IgD-negative memory B cell (primary cell): ENCODE data around the gene RBM23. TPM values are rescaled to one million over a fixed set of nuclear protein-coding genes. Genes with fewer than 3 reads are reported as not detected.
A peak's percentile ranks its signal among the peaks of the same experiment; 100 is the strongest.
"Not testable (repeated sequence)": the region's sequence is repeated elsewhere in the genome, so short reads cannot be mapped to it uniquely, and the experiment has no call there.

Source experiments
- H3K27ac Mint-ChIP-seq, 3 donors: one replicate each; pipeline ENCODE4 v1.8.0; 2020 to 2022; ENCODE audit warnings: mild to moderate bottlenecking in 3 of 3, mixed read lengths in 3 of 3, moderate library complexity in 1 of 3
- H3K27me3 Mint-ChIP-seq: one replicate; pipeline ENCODE4 v1.8.0; 2021; ENCODE audit warnings: mixed read lengths
- H3K36me3 Mint-ChIP-seq: one replicate; pipeline ENCODE4 v1.8.0; 2020; ENCODE audit warnings: mild to moderate bottlenecking, mixed read lengths
- H3K4me1 Mint-ChIP-seq, 3 donors: one replicate each; pipeline ENCODE4 v1.8.0; 2020 to 2022; ENCODE audit warnings: mixed read lengths in 3 of 3, mild to moderate bottlenecking in 1 of 3
- H3K4me3 Mint-ChIP-seq, 4 donors: one replicate each; pipeline ENCODE4 v1.8.0; 2020 to 2022; ENCODE audit warnings: mild to moderate bottlenecking in 4 of 4, mixed read lengths in 4 of 4, moderate library complexity in 3 of 4
- H3K9me3 Mint-ChIP-seq, 3 donors: one replicate each; pipeline ENCODE4 v1.8.0; 2020 to 2021; ENCODE audit warnings: mixed read lengths in 3 of 3, mild to moderate bottlenecking in 1 of 3
- polyA plus RNA-seq: library from polyadenylated mRNA; unstranded; fragments of 300-500 nt; fragmentation: Illumina TruSeq; gene quantifications from one replicate; pipeline ENCODE4 v1.2.3, GENCODE V29; 2021

Gene RBM23
- polyA plus RNA-seq, 1 donor from 2014 or later, result 49.7 TPM

- H3K4me3 Mint-ChIP-seq, H3K9me3 Mint-ChIP-seq, H3K4me1 Mint-ChIP-seq, H3K27ac Mint-ChIP-seq, H3K27me3 Mint-ChIP-seq, H3K36me3 Mint-ChIP-seq: not testable (repeated sequence)
Observed at GRCh38 chr14:22852178-22852577, 66.8 kb downstream of the RBM23 start.

GRCh38 chr14:22850944-22851764 is 67.8 kb downstream of the RBM23 start:
- Mint-ChIP-seq H3K4me3 (no peak overlapping the region), H3K4me1 (peaks cover 0 to 6% (median 5%) of the 10 kb centered on the region in 3 donors), H3K36me3 (peaks cover 1% of the 10 kb centered on the region), H3K27me3 (peaks cover 2% of the 10 kb centered on the region), H3K9me3 (no peaks in the 10 kb centered on the region), H3K27ac (no peak overlapping the region)

- Mint-ChIP-seq H3K27me3 (peaks cover 7% of the 10 kb centered on the region), H3K9me3 (no peaks in the 10 kb centered on the region), H3K4me3 (no peak overlapping the region), H3K4me1 (peaks cover 0 to 6% (median 5%) of the 10 kb centered on the region in 3 donors), H3K27ac (no peak overlapping the region), H3K36me3 (peaks cover 1% of the 10 kb centered on the region)
Observed at GRCh38 chr14:22849212-22849819, 69.6 kb downstream of the RBM23 start.

GRCh38 chr14:22848351-22849164 is 70.4 kb downstream of the RBM23 start:
- Mint-ChIP-seq H3K27ac (no peak overlapping the region), H3K27me3 (peaks cover 9% of the 10 kb centered on the region), H3K4me3 (no peak overlapping the region), H3K9me3 (no peaks in the 10 kb centered on the region), H3K4me1 (peaks cover 0 to 6% (median 5%) of the 10 kb centered on the region in 3 donors), H3K36me3 (peaks cover 1% of the 10 kb centered on the region)

GRCh38 chr14:22847661-22848341 is 71.1 kb downstream of the RBM23 start:
- no peaks in the 10 kb centered on the region for H3K36me3 Mint-ChIP-seq
- peaks cover 9% of the 10 kb centered on the region for H3K27me3 Mint-ChIP-seq
- no peak overlapping the region for H3K4me3 Mint-ChIP-seq
- no peak overlapping the region for H3K27ac Mint-ChIP-seq
- H3K9me3 Mint-ChIP-seq, result no peaks in the 10 kb centered on the region
- H3K4me1 Mint-ChIP-seq, result peaks cover 0 to 2% (median 2%) of the 10 kb centered on the region in 3 donors

- no peaks in the 10 kb centered on the region for H3K9me3 Mint-ChIP-seq
- no peak overlapping the region for H3K4me3 Mint-ChIP-seq
- no peaks in the 10 kb centered on the region for H3K36me3 Mint-ChIP-seq
- peaks cover 0 to 2% (median 0%) of the 10 kb centered on the region in 3 donors for H3K4me1 Mint-ChIP-seq
- H3K27me3 Mint-ChIP-seq, result peaks cover 9% of the 10 kb centered on the region
- H3K27ac Mint-ChIP-seq, result no peak overlapping the region
Observed at GRCh38 chr14:22846811-22847307, 72.1 kb downstream of the RBM23 start.

GRCh38 chr14:22845821-22846625 is 72.9 kb downstream of the RBM23 start:
- Mint-ChIP-seq H3K36me3 (no peaks in the 10 kb centered on the region), H3K9me3 (no peaks in the 10 kb centered on the region), H3K4me1 (peaks cover 0 to 2% (median 0%) of the 10 kb centered on the region in 3 donors), H3K27ac (no peak overlapping the region), H3K27me3 (peaks cover 11% of the 10 kb centered on the region), H3K4me3 (peak overlapping the region in 1 of 4 donors; percentile 37)

- H3K27ac Mint-ChIP-seq, result no peak overlapping the region
- H3K27me3 Mint-ChIP-seq, result peaks cover 14% of the 10 kb centered on the region
- peaks cover 0 to 2% (median 0%) of the 10 kb centered on the region in 3 donors for H3K4me1 Mint-ChIP-seq
- H3K4me3 Mint-ChIP-seq, result no peak overlapping the region
- H3K36me3 Mint-ChIP-seq, result no peaks in the 10 kb centered on the region
- H3K9me3 Mint-ChIP-seq, result no peaks in the 10 kb centered on the region
Observed at GRCh38 chr14:22845103-22845394, 73.9 kb downstream of the RBM23 start.

GRCh38 chr14:22844221-22845102 is 74.5 kb downstream of the RBM23 start:
- H3K4me1 Mint-ChIP-seq, result peaks cover 0 to 2% (median 0%) of the 10 kb centered on the region in 3 donors

More at GRCh38 chr14:22844221-22845102, 74.5 kb downstream of the RBM23 start:
- peak overlapping the region in 1 of 3 donors; percentile 47 for H3K27ac Mint-ChIP-seq
- H3K4me3 Mint-ChIP-seq, result no peak overlapping the region
- H3K36me3 Mint-ChIP-seq, result no peaks in the 10 kb centered on the region
- no peaks in the 10 kb centered on the region for H3K9me3 Mint-ChIP-seq
- peaks cover 14% of the 10 kb centered on the region for H3K27me3 Mint-ChIP-seq

Other genes starting within 250 kb of the RBM23 start
- gene OXA1L, start 152.5 kb downstream of the RBM23 start, polyA plus RNA-seq, result 60.7 TPM
- 24.0 TPM for gene SLC7A7, start 103.7 kb downstream of the RBM23 start, polyA plus RNA-seq
- gene MRPL52, start 89.3 kb downstream of the RBM23 start, polyA plus RNA-seq, result 200 TPM
- not detected for gene MMP14, start 82.6 kb downstream of the RBM23 start, polyA plus RNA-seq
- gene LRP10, start 47.4 kb downstream of the RBM23 start, polyA plus RNA-seq, result 113 TPM
- gene REM2, start 35.9 kb downstream of the RBM23 start, polyA plus RNA-seq, result 2.6 TPM
- gene PRMT5, start 10.2 kb upstream of the RBM23 start, polyA plus RNA-seq, result 45.0 TPM
- 28.5 TPM for gene HAUS4, start 37.9 kb upstream of the RBM23 start, polyA plus RNA-seq
- 0.16 TPM for gene AJUBA, start 63.4 kb upstream of the RBM23 start, polyA plus RNA-seq
- 8.0 TPM for gene C14orf93, start 91.0 kb upstream of the RBM23 start, polyA plus RNA-seq
- 28.0 TPM for gene PSMB5, start 115.8 kb upstream of the RBM23 start, polyA plus RNA-seq
- gene PSMB11, start 123.1 kb upstream of the RBM23 start, polyA plus RNA-seq, result not detected
- 0.09 TPM for gene CDH24, start 138.4 kb upstream of the RBM23 start, polyA plus RNA-seq
- gene ACIN1, start 176.0 kb upstream of the RBM23 start, polyA plus RNA-seq, result 18.8 TPM
- gene C14orf119, start 176.4 kb upstream of the RBM23 start, polyA plus RNA-seq, result 68.7 TPM
- gene CIROP, start 185.8 kb upstream of the RBM23 start, polyA plus RNA-seq, result not detected
- gene CEBPE, start 200.1 kb upstream of the RBM23 start, polyA plus RNA-seq, result not detected